GM23338 (cell line): ENCODE results near the gene CES3.

Source experiments
- EZH2phosphoT487 ChIP-seq: fragments of 200-600 bp; sonication (generic); IDR thresholded peaks from one replicate; pipeline ENCODE4 v1.8.1; 2018; ENCODE audit warnings: antibody characterized with exemption; ENCODE audit not compliant: unreplicated experiment
- NANOG ChIP-seq: IDR thresholded peaks from 2 replicates; pipeline ENCODE4 v1.6.1; 2016; ENCODE audit warnings: antibody characterized with exemption, borderline replicate concordance
- TF ChIP-seq, protein P1 (sequence below), 2 experiments: fragments of 200-600 bp in 1 of 2; sonication (generic) in 1 of 2; conservative IDR thresholded peaks; 2 replicates each; pipeline versions ENCODE4 v1.5.1 to v1.6.1; 2016 to 2017; ENCODE audit warnings: antibody characterized with exemption in 2 of 2, low read depth in 2 of 2, mild to moderate bottlenecking in 2 of 2, moderate library complexity in 1 of 2

GRCh38 chr16:66927918-66928649 is 33.0 kb upstream of the CES3 start:
- TF ChIP-seq, protein P1, sequence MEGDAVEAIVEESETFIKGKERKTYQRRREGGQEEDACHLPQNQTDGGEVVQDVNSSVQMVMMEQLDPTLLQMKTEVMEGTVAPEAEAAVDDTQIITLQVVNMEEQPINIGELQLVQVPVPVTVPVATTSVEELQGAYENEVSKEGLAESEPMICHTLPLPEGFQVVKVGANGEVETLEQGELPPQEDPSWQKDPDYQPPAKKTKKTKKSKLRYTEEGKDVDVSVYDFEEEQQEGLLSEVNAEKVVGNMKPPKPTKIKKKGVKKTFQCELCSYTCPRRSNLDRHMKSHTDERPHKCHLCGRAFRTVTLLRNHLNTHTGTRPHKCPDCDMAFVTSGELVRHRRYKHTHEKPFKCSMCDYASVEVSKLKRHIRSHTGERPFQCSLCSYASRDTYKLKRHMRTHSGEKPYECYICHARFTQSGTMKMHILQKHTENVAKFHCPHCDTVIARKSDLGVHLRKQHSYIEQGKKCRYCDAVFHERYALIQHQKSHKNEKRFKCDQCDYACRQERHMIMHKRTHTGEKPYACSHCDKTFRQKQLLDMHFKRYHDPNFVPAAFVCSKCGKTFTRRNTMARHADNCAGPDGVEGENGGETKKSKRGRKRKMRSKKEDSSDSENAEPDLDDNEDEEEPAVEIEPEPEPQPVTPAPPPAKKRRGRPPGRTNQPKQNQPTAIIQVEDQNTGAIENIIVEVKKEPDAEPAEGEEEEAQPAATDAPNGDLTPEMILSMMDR (conservative IDR thresholded peaks at IDR 0.05; ENCODE audit: low read depth in 2 of 2), result no peak
- TF ChIP-seq NANOG (no peak), EZH2phosphoT487 (no peak)
